Measurements from ENCODE around the gene MED27. TPM values are rescaled to one million over a fixed set of nuclear protein-coding genes. Genes with fewer than 3 reads are reported as not detected.

MED27 gene
- 24.1 and 25.2 TPM in 2 replicates for total RNA-seq
- long read RNA-seq, transcript MED27-201 (8 exons, 1,431 nt): major isoform, 70 of 87 reads
- long read RNA-seq, partial matches to known transcripts: 4 of 87 reads
- long read RNA-seq, other reads (novel, unspliced or antisense): 9 of 87 reads

DNA sequence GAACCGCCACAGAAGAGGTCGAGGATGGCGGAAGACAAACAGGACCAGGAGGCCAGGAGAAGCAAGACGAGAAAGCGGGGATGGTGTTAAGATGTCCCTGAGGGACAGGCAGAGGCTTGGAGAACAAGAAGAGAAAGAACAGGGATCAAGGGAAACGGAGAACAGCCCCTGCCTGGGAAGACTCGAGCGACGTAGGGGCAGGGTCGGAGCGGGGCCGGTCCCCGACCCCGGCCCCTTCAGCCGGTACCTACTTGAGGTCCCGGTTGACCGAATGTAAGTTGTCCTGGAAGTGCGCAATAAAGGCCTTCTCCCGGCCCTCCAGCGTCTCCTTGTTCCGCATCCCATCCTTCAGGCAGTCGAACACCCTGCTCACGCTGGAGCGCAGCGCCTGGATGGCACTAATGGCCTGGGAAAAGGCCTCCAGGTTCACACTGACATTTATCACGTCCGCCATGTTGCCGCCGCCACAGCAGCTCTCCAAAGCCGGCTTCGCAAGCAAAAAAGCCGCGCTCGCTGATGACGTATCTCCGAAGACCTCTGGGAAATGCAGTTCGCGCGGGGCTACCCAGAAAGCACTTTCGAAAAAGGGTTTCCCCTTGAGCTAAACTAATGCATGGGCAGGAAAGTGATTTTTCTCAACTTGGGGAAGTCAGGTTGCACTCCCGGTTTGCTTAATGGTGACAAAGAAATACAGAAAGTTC, at the start of gene MED27:
MED27 (minus strand) TSS at position 477 of the 701 bp plus-strand sequence; CDS start at position 454, 23 bp downstream.
- H3K9me3 Mint-ChIP-seq (ENCODE audit: unreplicated experiment): no peaks in the 10 kb centered on the region
- H3K27me3 Mint-ChIP-seq (ENCODE audit: unreplicated experiment): peaks cover 19% of the 10 kb centered on the region
- H3K27ac Mint-ChIP-seq (ENCODE audit: unreplicated experiment): peak within 1 kb of the TSS; percentile 85
- H3K4me1 Mint-ChIP-seq (ENCODE audit: unreplicated experiment): peaks cover 35% of the 10 kb centered on the region
- TF ChIP-seq CTCF (IDR thresholded peaks at IDR 0.05): no peak
- peak within 1 kb of the TSS; percentile 94 for H3K4me3 Mint-ChIP-seq (ENCODE audit: unreplicated experiment)
- peak; percentile 93 for DNase-seq (ENCODE audit: extremely low spot score, unreplicated experiment)
- H3K36me3 Mint-ChIP-seq (ENCODE audit: unreplicated experiment): peaks cover 11% of the 10 kb centered on the region

DNA sequence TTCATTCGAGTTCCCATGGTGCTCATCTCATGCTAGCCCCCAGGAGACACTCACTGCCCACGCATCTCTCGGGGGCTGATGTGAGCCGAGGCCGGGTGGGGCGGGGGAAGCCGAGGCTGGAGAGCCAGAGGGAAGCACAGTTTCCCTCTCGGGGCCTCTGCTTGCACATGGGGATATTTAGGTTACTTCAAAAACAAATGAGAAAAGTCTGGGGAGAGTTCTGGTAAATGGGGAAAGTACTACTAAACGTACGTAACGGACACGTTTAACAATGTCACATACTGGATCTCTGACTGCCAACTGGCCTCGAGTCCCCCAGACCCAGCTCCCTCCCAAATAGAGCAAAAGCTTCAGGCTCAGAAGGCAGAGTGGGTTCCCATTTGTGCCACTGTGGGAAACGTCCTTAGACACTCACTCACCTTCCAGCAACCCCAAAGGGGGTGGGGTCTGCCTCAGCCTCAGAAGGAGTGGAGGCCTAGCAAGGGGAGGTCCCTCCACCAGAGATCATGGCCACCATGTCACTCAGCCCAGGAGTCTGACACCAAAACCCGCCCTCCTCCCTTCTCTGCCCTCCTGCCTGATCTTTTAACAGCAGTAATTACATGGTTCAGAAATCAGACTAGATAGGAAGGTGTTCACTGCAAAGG, 48.3 kb upstream of the MED27 start:
- Mint-ChIP-seq H3K27ac (ENCODE audit: unreplicated experiment) (no peak overlapping the region), H3K27me3 (ENCODE audit: unreplicated experiment) (peaks cover 90% of the 10 kb centered on the region), H3K4me3 (ENCODE audit: unreplicated experiment) (no peak overlapping the region), H3K4me1 (ENCODE audit: unreplicated experiment) (no peaks in the 10 kb centered on the region), H3K9me3 (ENCODE audit: unreplicated experiment) (no peaks in the 10 kb centered on the region), H3K36me3 (ENCODE audit: unreplicated experiment) (no peaks in the 10 kb centered on the region)
- TF ChIP-seq CTCF (IDR thresholded peaks at IDR 0.05): no peak
- DNase-seq (ENCODE audit: extremely low spot score, unreplicated experiment): no peak

- DNase-seq (ENCODE audit: extremely low spot score, unreplicated experiment): no peak
- H3K9me3 Mint-ChIP-seq (ENCODE audit: unreplicated experiment): no peaks in the 10 kb centered on the region
- no peak overlapping the region for H3K4me3 Mint-ChIP-seq (ENCODE audit: unreplicated experiment)
- peaks cover 91% of the 10 kb centered on the region for H3K27me3 Mint-ChIP-seq (ENCODE audit: unreplicated experiment)
- TF ChIP-seq CTCF (IDR thresholded peaks at IDR 0.05): no peak
- no peak overlapping the region for H3K27ac Mint-ChIP-seq (ENCODE audit: unreplicated experiment)
- H3K36me3 Mint-ChIP-seq (ENCODE audit: unreplicated experiment): no peaks in the 10 kb centered on the region
- H3K4me1 Mint-ChIP-seq (ENCODE audit: unreplicated experiment): no peaks in the 10 kb centered on the region
Observed at GRCh38 chr9:132126680-132127236, 47.1 kb upstream of the MED27 start.

- DNase-seq (ENCODE audit: extremely low spot score, unreplicated experiment): no peak
- Mint-ChIP-seq H3K4me3 (ENCODE audit: unreplicated experiment) (no peak overlapping the region), H3K9me3 (ENCODE audit: unreplicated experiment) (no peaks in the 10 kb centered on the region), H3K27ac (ENCODE audit: unreplicated experiment) (no peak overlapping the region), H3K27me3 (ENCODE audit: unreplicated experiment) (peaks cover 91% of the 10 kb centered on the region), H3K4me1 (ENCODE audit: unreplicated experiment) (no peaks in the 10 kb centered on the region), H3K36me3 (ENCODE audit: unreplicated experiment) (no peaks in the 10 kb centered on the region)
- no peak for TF ChIP-seq CTCF (IDR thresholded peaks at IDR 0.05)
Observed at GRCh38 chr9:132125944-132126679, 46.4 kb upstream of the MED27 start.

Data from osteocyte (in vitro differentiated cells).